IPS-18c (cell line): ENCODE results near the gene C18orf32.
"Not testable (repeated sequence)": the region's sequence is repeated elsewhere in the genome, so short reads cannot be mapped to it uniquely, and the experiment has no call there.

ENCODE experiments used
- H3K4me3 ChIP-seq: 2 replicates; pipeline ENCODE4 v1.7.0; 2013; ENCODE audit warnings: low read depth, mild to moderate bottlenecking, low read length, moderate library complexity; ENCODE audit not compliant: insufficient read depth
- H3K9me3 ChIP-seq: one replicate; pipeline ENCODE4 v1.6.1; 2013; ENCODE audit warnings: mild to moderate bottlenecking, low read length, moderate library complexity; ENCODE audit not compliant: control insufficient read depth, insufficient read depth

C18orf32 gene

GRCh38 chr18:49512876-49513275 is 25.8 kb upstream of the C18orf32 start:
- not testable (repeated sequence) for H3K9me3 ChIP-seq

GRCh38 chr18:49510393-49511115 is 23.5 kb upstream of the C18orf32 start:
- H3K4me3 ChIP-seq: no peak overlapping the region
- no peaks in the 10 kb centered on the region for H3K9me3 ChIP-seq

More at GRCh38 chr18:49512876-49513275, 25.8 kb upstream of the C18orf32 start:
- not testable (repeated sequence) for H3K4me3 ChIP-seq

- H3K4me3 ChIP-seq, H3K9me3 ChIP-seq: not testable (repeated sequence)
Measured at GRCh38 chr18:49506438-49506837, 19.4 kb upstream of the C18orf32 start.

GRCh38 chr18:49503931-49504330 is 16.9 kb upstream of the C18orf32 start:
- Histone ChIP-seq H3K9me3 (no peaks in the 10 kb centered on the region), H3K4me3 (no peak overlapping the region)

- Histone ChIP-seq H3K9me3 (no peaks in the 10 kb centered on the region), H3K4me3 (no peak overlapping the region)
Measured at GRCh38 chr18:49500201-49500921, 13.3 kb upstream of the C18orf32 start.

- no peak overlapping the region for H3K4me3 ChIP-seq
- H3K9me3 ChIP-seq: no peaks in the 10 kb centered on the region
Measured at GRCh38 chr18:49499046-49499637, 12.1 kb upstream of the C18orf32 start.

GRCh38 chr18:49495480-49495879 is 8.4 kb upstream of the C18orf32 start:
- Histone ChIP-seq H3K9me3 (no peaks in the 10 kb centered on the region), H3K4me3 (no peak overlapping the region)

- no peak overlapping the region for H3K4me3 ChIP-seq
- H3K9me3 ChIP-seq: no peaks in the 10 kb centered on the region
Measured at GRCh38 chr18:49495076-49495475, 8.0 kb upstream of the C18orf32 start.

- no peaks in the 10 kb centered on the region for H3K9me3 ChIP-seq
Measured at GRCh38 chr18:49494660-49495059, 7.6 kb upstream of the C18orf32 start.

GRCh38 chr18:49492694-49493033 is 5.6 kb upstream of the C18orf32 start:
- Histone ChIP-seq H3K9me3 (no peaks in the 10 kb centered on the region), H3K4me3 (no peak overlapping the region)

More at GRCh38 chr18:49494660-49495059, 7.6 kb upstream of the C18orf32 start:
- H3K4me3 ChIP-seq: no peak overlapping the region

GRCh38 chr18:49491857-49492693 is 5.0 kb upstream of the C18orf32 start, which contains the start of gene RPL17:
Gene RPL17 (minus strand): TSS chr18:49492465.
- no peaks in the 10 kb centered on the region for H3K9me3 ChIP-seq

GRCh38 chr18:49491534-49491856 is 4.5 kb upstream of the C18orf32 start:
- H3K9me3 ChIP-seq: no peaks in the 10 kb centered on the region
- peak overlapping the region; percentile 75 for H3K4me3 ChIP-seq

More at GRCh38 chr18:49491857-49492693, 5.0 kb upstream of the C18orf32 start, which contains the start of gene RPL17:
- peak within 1 kb of the TSS; percentile 75 for H3K4me3 ChIP-seq

- Histone ChIP-seq H3K9me3 (no peaks in the 10 kb centered on the region), H3K4me3 (no peak overlapping the region)
Measured at GRCh38 chr18:49490246-49490762, 3.3 kb upstream of the C18orf32 start.

- H3K4me3 ChIP-seq: no peak overlapping the region
- no peaks in the 10 kb centered on the region for H3K9me3 ChIP-seq
Measured at GRCh38 chr18:49487711-49488310, 777 bp upstream of the C18orf32 start.

- Histone ChIP-seq H3K4me3 (peak overlapping the region; percentile 80), H3K9me3 (no peaks in the 10 kb centered on the region)
Measured at GRCh38 chr18:49486606-49486952, 455 bp downstream of the C18orf32 start.

- Histone ChIP-seq H3K9me3 (no peaks in the 10 kb centered on the region), H3K4me3 (peak overlapping the region; percentile 80)
Measured at GRCh38 chr18:49486134-49486533, 900 bp downstream of the C18orf32 start.

- H3K9me3 ChIP-seq: no peaks in the 10 kb centered on the region
- no peak overlapping the region for H3K4me3 ChIP-seq
Measured at GRCh38 chr18:49483198-49483597, 3.8 kb downstream of the C18orf32 start.
